ENCODE data around the gene GAD1. TPM values are rescaled to one million over a fixed set of nuclear protein-coding genes. Genes with fewer than 3 reads are reported as not detected.

The GAD1 gene
- total RNA-seq, 2 donors from 2014 or later = 12.8 to 26.3 TPM

- peak; percentile 34 for DNase-seq
- peaks cover 42% of the 10 kb centered on the region for H3K36me3 Mint-ChIP-seq (ENCODE audit: low read depth)
- Histone ChIP-seq H3K9ac (ENCODE audit: extremely low read depth, low read length, poor library complexity, severe bottlenecking) (no peak overlapping the region), H3K36me3 (ENCODE audit: control insufficient read depth, insufficient read depth, low read length) (peaks cover 20% of the 10 kb centered on the region), H3K27ac (ENCODE audit: low read depth, low read length) (no peak overlapping the region), H3K27me3 (ENCODE audit: control insufficient read depth, insufficient read depth, low read length, poor library complexity, severe bottlenecking) (no peaks in the 10 kb centered on the region), H3K4me1 (ENCODE audit: control insufficient read depth, insufficient read depth, low read length) (no peaks in the 10 kb centered on the region), H3K4me3 (ENCODE audit: low read length) (no peak overlapping the region), H3K9me3 (ENCODE audit: control insufficient read depth, low read length) (no peaks in the 10 kb centered on the region)
- no peaks in the 10 kb centered on the region for H3K27me3 Mint-ChIP-seq (ENCODE audit: insufficient read depth)
- H3K4me3 Mint-ChIP-seq = no peak overlapping the region
- no peaks in the 10 kb centered on the region for H3K4me1 Mint-ChIP-seq
- no peak for TF ChIP-seq CTCF (conservative IDR thresholded peaks at IDR 0.05)
- no peak overlapping the region for H3K27ac Mint-ChIP-seq
- WGBS, 2 experiments (ENCODE audit: insufficient coverage in 1 of 2, insufficient read length in 1 of 2) = 90 to 94% methylated on average over 2 of the region's 2 CpGs
- no peaks in the 10 kb centered on the region for H3K9me3 Mint-ChIP-seq
Measured at GRCh38 chr2:170848587-170848986, 31.9 kb downstream of the GAD1 start.

- Mint-ChIP-seq H3K36me3 (ENCODE audit: low read depth) (peaks cover 48% of the 10 kb centered on the region), H3K4me3 (no peak overlapping the region)
- WGBS, 2 experiments (ENCODE audit: insufficient coverage in 1 of 2, insufficient read length in 1 of 2) = 95 to 100% methylated on average over 3 of the region's 3 CpGs
Measured at GRCh38 chr2:170850251-170850650, 33.6 kb downstream of the GAD1 start.

GRCh38 chr2:170851635-170852034 is 34.9 kb downstream of the GAD1 start:
- DNase-seq = no peak

More at GRCh38 chr2:170850251-170850650, 33.6 kb downstream of the GAD1 start:
- Histone ChIP-seq H3K9me3 (ENCODE audit: control insufficient read depth, low read length) (no peaks in the 10 kb centered on the region), H3K27me3 (ENCODE audit: control insufficient read depth, insufficient read depth, low read length, poor library complexity, severe bottlenecking) (no peaks in the 10 kb centered on the region), H3K4me3 (ENCODE audit: low read length) (no peak overlapping the region), H3K4me1 (ENCODE audit: control insufficient read depth, insufficient read depth, low read length) (no peaks in the 10 kb centered on the region), H3K27ac (ENCODE audit: low read depth, low read length) (no peak overlapping the region), H3K9ac (ENCODE audit: extremely low read depth, low read length, poor library complexity, severe bottlenecking) (no peak overlapping the region), H3K36me3 (ENCODE audit: control insufficient read depth, insufficient read depth, low read length) (peaks cover 20% of the 10 kb centered on the region)
- no peak for TF ChIP-seq CTCF (conservative IDR thresholded peaks at IDR 0.05)
- Mint-ChIP-seq H3K27me3 (ENCODE audit: insufficient read depth) (no peaks in the 10 kb centered on the region), H3K9me3 (no peaks in the 10 kb centered on the region), H3K27ac (no peak overlapping the region), H3K4me1 (no peaks in the 10 kb centered on the region)
- DNase-seq = peak; percentile 34

More at GRCh38 chr2:170851635-170852034, 34.9 kb downstream of the GAD1 start:
- Mint-ChIP-seq H3K36me3 (ENCODE audit: low read depth) (peaks cover 46% of the 10 kb centered on the region), H3K4me1 (no peaks in the 10 kb centered on the region), H3K27me3 (ENCODE audit: insufficient read depth) (no peaks in the 10 kb centered on the region), H3K9me3 (no peaks in the 10 kb centered on the region), H3K4me3 (no peak overlapping the region), H3K27ac (no peak overlapping the region)
- Histone ChIP-seq H3K4me3 (ENCODE audit: low read length) (no peak overlapping the region), H3K36me3 (ENCODE audit: control insufficient read depth, insufficient read depth, low read length) (peaks cover 26% of the 10 kb centered on the region), H3K9me3 (ENCODE audit: control insufficient read depth, low read length) (no peaks in the 10 kb centered on the region), H3K9ac (ENCODE audit: extremely low read depth, low read length, poor library complexity, severe bottlenecking) (no peak overlapping the region), H3K27me3 (ENCODE audit: control insufficient read depth, insufficient read depth, low read length, poor library complexity, severe bottlenecking) (no peaks in the 10 kb centered on the region), H3K4me1 (ENCODE audit: control insufficient read depth, insufficient read depth, low read length) (no peaks in the 10 kb centered on the region), H3K27ac (ENCODE audit: low read depth, low read length) (no peak overlapping the region)
- no peak for TF ChIP-seq CTCF (conservative IDR thresholded peaks at IDR 0.05)
- WGBS, 2 experiments (ENCODE audit: insufficient coverage in 1 of 2, insufficient read length in 1 of 2) = 83 to 86% methylated on average over 1 of the region's 1 CpG

All from endodermal cell (in vitro differentiated cells).